ENCODE measurements around the gene TNRC18. TPM values are rescaled to one million over a fixed set of nuclear protein-coding genes. Genes with fewer than 3 reads are reported as not detected.

The TNRC18 gene
- total RNA-seq, 2 donors from 2014 or later = 46.3 to 49.2 TPM

GRCh38 chr7:5388273-5388901 lies 35.2 kb downstream of the TNRC18 start:
- Mint-ChIP-seq H3K9me3 (no peaks in the 10 kb centered on the region), H3K27ac (no peak overlapping the region), H3K36me3 (ENCODE audit: low read depth) (peaks cover 72% of the 10 kb centered on the region), H3K27me3 (no peaks in the 10 kb centered on the region), H3K4me1 (peaks cover 4% of the 10 kb centered on the region), H3K4me3 (no peak overlapping the region)
- no peak for ATAC-seq (replicated peaks)

- Mint-ChIP-seq H3K4me1 (peaks cover 8% of the 10 kb centered on the region), H3K27ac (no peak overlapping the region), H3K27me3 (no peaks in the 10 kb centered on the region), H3K4me3 (no peak overlapping the region), H3K36me3 (ENCODE audit: low read depth) (peaks cover 65% of the 10 kb centered on the region), H3K9me3 (no peaks in the 10 kb centered on the region)
- ATAC-seq (replicated peaks) = no peak
These were observed 35.9 kb downstream of the TNRC18 start for GRCh38 chr7:5387711-5388245.

DNA sequence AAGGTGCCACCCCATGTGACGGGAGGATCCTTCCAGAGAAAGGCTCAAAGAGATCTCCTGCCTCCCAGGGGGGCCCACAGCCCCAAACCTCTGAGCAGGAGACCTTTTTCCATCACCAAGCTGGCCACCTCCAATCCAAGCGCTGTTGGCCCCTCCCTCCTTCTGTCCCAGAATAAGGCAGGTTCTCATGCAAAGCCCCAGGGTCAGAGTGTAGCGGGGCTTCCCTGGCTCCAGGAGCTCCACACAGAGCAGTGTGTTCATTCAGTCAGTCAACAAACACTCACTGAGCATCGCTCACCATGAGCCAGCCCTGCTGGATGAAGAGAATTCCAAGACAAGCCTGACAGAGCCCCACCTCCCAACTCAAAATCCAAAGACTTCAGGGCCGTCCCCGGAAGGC lies 39.0 kb downstream of the TNRC18 start:
- Mint-ChIP-seq H3K4me3 (no peak overlapping the region), H3K4me1 (peaks cover 8% of the 10 kb centered on the region), H3K9me3 (no peaks in the 10 kb centered on the region), H3K27ac (peak overlapping the region; percentile 46), H3K36me3 (ENCODE audit: low read depth) (peaks cover 42% of the 10 kb centered on the region), H3K27me3 (no peaks in the 10 kb centered on the region)
- no peak for ATAC-seq (replicated peaks)

- H3K36me3 Mint-ChIP-seq (ENCODE audit: low read depth) = peaks cover 38% of the 10 kb centered on the region
- H3K9me3 Mint-ChIP-seq = no peaks in the 10 kb centered on the region
- H3K27ac Mint-ChIP-seq = no peak overlapping the region
- no peak overlapping the region for H3K4me3 Mint-ChIP-seq
- ATAC-seq (replicated peaks) = no peak
- peaks cover 8% of the 10 kb centered on the region for H3K4me1 Mint-ChIP-seq
- no peaks in the 10 kb centered on the region for H3K27me3 Mint-ChIP-seq
These were observed 40.1 kb downstream of the TNRC18 start for GRCh38 chr7:5383314-5384098.

DNA sequence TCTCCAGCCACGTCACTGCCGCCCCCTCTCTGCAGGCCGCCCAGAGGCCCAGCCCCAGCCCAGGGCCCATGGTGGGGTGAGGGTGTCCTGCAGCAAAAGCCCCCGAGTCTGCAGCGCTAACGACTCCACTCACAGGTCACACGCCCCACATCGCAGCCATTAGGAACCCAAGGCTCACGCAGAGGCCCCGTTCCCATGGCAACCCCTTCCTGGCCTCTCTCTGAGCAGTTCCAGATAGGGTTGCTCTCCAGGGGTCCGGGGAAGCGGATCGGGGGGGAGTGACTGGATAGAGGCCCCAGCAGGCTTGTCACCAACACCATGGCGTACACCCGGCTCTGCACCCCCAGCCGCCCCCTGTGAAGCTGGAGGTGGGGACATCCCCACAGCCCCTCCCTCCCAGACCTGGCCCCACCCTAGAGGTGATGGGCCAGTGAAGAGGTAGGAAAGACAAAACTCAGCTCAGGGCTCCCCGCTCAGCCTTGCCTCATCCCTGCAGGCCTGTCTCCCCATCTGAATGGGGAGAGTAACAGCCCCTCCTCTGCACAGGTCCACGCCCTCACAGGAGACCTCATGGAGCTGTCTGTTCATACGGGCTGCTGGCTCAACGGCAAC lies 41.2 kb downstream of the TNRC18 start:
- Mint-ChIP-seq H3K9me3 (no peaks in the 10 kb centered on the region), H3K27ac (no peak overlapping the region), H3K27me3 (no peaks in the 10 kb centered on the region), H3K4me1 (peaks cover 12% of the 10 kb centered on the region), H3K4me3 (no peak overlapping the region), H3K36me3 (ENCODE audit: low read depth) (peaks cover 39% of the 10 kb centered on the region)
- no peak for ATAC-seq (replicated peaks)

GRCh38 chr7:5381071-5381772 lies 42.4 kb downstream of the TNRC18 start:
- H3K9me3 Mint-ChIP-seq = no peaks in the 10 kb centered on the region
- H3K36me3 Mint-ChIP-seq (ENCODE audit: low read depth) = peaks cover 30% of the 10 kb centered on the region
- H3K4me1 Mint-ChIP-seq = peaks cover 9% of the 10 kb centered on the region
- ATAC-seq (replicated peaks) = no peak
- H3K4me3 Mint-ChIP-seq = no peak overlapping the region
- H3K27ac Mint-ChIP-seq = peak overlapping the region; percentile 25
- H3K27me3 Mint-ChIP-seq = no peaks in the 10 kb centered on the region

DNA sequence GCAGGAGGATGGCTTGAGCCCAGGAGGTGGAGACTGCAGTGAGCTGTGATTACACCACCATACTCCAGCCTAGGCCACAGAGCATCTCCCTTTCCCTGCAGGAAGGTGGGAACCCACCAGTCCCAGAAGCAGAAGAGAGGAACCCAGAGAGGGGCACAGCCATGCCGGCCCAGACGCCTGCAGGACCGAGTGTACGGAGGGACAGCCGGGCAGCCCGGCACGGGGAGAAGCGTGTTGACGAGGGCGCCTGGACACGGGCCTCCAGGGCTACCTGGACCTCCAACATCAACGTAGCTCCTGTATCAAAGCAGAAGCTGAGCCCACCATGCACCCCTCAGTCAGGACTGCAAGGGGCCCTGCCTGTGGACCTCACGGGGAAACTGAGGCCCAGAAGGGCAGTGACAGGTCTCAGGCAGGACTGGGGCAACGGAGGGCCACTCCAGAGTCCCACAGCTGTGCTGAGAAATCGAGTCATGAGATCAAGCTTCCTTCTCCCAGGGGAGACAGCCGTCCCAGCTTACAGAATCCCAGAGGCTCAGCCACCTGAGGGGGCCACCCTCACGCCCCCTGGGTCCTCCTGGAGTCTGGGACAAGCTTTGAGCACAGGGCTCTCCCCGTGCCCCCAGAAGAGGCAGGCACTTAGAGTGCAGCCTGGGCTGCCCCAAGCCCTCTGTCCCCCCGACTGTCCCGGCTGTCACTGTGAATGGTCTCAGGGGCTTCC lies 43.1 kb downstream of the TNRC18 start:
- no peaks in the 10 kb centered on the region for H3K27me3 Mint-ChIP-seq
- no peak for ATAC-seq (replicated peaks)
- H3K36me3 Mint-ChIP-seq (ENCODE audit: low read depth) = peaks cover 32% of the 10 kb centered on the region
- no peak overlapping the region for H3K4me3 Mint-ChIP-seq
- H3K27ac Mint-ChIP-seq = peak overlapping the region; percentile 25
- no peaks in the 10 kb centered on the region for H3K9me3 Mint-ChIP-seq
- peaks cover 9% of the 10 kb centered on the region for H3K4me1 Mint-ChIP-seq

DNA sequence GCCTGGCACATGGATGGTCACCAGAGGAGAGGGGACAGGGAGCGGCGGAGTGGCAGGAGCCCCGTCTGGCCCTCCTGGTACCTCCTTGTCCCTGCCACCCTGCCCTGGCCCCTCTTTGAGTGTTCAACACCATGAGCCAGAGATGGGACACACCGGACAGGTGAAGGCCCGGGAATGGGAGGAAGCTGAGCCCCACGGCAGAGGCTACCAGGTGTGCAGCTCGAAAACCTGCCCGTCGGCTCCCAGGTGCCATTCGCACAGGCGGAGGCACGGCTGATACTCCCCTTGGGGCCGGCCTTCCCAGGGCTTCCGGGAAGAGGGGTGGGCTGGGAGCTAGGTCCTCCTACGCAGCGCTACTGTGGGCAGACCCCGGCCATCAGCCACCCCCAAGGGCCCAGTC lies 44.1 kb downstream of the TNRC18 start:
- no peak for ATAC-seq (replicated peaks)
- Mint-ChIP-seq H3K4me3 (no peak overlapping the region), H3K4me1 (peaks cover 9% of the 10 kb centered on the region), H3K27ac (no peak overlapping the region), H3K36me3 (ENCODE audit: low read depth) (peaks cover 37% of the 10 kb centered on the region), H3K27me3 (no peaks in the 10 kb centered on the region), H3K9me3 (no peaks in the 10 kb centered on the region)

DNA sequence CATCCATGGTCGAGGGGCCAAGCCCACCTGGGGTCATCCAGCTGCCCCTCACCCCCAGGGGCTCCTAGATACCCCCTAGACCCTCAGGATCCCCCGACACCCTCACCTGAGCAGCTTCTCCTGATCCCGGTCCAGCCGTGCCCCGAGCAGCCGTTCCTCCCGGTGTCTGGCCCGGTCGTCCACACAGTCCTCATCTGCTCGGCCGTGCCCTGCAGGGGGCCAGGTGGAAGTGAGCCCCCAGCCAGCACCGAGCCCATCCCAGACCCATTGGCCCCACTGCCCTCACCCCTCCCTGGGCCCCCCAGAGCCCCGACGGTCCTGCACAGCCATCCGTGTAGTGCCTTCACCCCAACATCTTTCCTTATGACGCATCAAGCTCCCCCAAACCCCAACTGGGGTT lies 45.8 kb downstream of the TNRC18 start:
- Mint-ChIP-seq H3K27ac (no peak overlapping the region), H3K9me3 (no peaks in the 10 kb centered on the region), H3K27me3 (no peaks in the 10 kb centered on the region), H3K4me3 (no peak overlapping the region), H3K4me1 (peaks cover 4% of the 10 kb centered on the region), H3K36me3 (ENCODE audit: low read depth) (peaks cover 44% of the 10 kb centered on the region)
- no peak for ATAC-seq (replicated peaks)

DNA sequence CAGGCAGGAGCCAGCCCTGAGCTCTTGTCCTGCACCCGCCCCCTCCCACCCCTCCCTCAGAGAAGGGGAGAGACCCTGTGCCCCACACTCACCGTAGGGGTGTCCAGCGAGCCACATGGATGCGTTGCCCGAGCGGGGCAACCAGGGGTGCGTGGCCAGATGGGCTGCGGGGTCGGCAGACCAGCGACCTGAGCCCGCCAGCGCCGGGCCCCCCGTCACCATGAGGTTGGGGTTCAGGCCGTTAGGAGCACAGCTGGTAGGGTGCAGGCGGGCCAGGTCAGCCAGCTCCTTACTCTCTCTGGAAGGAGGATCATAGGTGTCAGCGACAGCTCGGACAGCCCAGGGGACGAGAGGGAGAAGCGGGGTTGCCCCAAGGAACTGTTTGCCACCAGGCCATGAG lies 46.4 kb downstream of the TNRC18 start:
- no peak for ATAC-seq (replicated peaks)
- no peaks in the 10 kb centered on the region for H3K9me3 Mint-ChIP-seq
- peaks cover 49% of the 10 kb centered on the region for H3K36me3 Mint-ChIP-seq (ENCODE audit: low read depth)
- no peaks in the 10 kb centered on the region for H3K27me3 Mint-ChIP-seq
- H3K27ac Mint-ChIP-seq = no peak overlapping the region
- H3K4me3 Mint-ChIP-seq = no peak overlapping the region
- peaks cover 4% of the 10 kb centered on the region for H3K4me1 Mint-ChIP-seq

- no peak overlapping the region for H3K27ac Mint-ChIP-seq
- ATAC-seq (replicated peaks) = no peak
- H3K4me1 Mint-ChIP-seq = peaks cover 4% of the 10 kb centered on the region
- H3K4me3 Mint-ChIP-seq = no peak overlapping the region
- no peaks in the 10 kb centered on the region for H3K9me3 Mint-ChIP-seq
- H3K36me3 Mint-ChIP-seq (ENCODE audit: low read depth) = peaks cover 56% of the 10 kb centered on the region
- H3K27me3 Mint-ChIP-seq = no peaks in the 10 kb centered on the region
These were observed 47.7 kb downstream of the TNRC18 start for GRCh38 chr7:5375925-5376324.

DNA sequence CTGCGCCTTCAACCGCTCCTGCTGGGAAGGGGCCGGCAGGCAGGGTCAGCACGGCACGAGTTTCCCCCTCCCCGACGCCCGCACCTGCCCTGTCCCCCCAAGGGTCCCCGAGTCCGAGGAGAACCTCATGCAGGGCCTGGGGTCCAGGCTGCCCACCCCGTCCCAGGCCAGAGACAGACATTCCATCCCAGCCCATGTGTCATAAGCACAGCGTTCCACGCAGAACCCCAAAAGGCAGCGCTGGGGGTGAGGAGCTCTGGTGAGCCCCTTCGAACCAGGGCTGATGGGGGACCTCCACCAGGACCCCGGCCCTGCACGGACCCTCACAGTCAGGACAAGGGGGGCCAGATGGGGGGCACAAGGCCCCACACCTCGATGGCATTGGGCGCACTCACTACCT lies 49.2 kb downstream of the TNRC18 start:
- Mint-ChIP-seq H3K4me3 (no peak overlapping the region), H3K9me3 (no peaks in the 10 kb centered on the region), H3K27ac (no peak overlapping the region), H3K36me3 (ENCODE audit: low read depth) (peaks cover 70% of the 10 kb centered on the region), H3K4me1 (peaks cover 4% of the 10 kb centered on the region), H3K27me3 (no peaks in the 10 kb centered on the region)
- no peak for ATAC-seq (replicated peaks)

GRCh38 chr7:5373300-5373699 lies 50.3 kb downstream of the TNRC18 start:
- no peak for ATAC-seq (replicated peaks)
- H3K27me3 Mint-ChIP-seq = no peaks in the 10 kb centered on the region
- H3K27ac Mint-ChIP-seq = no peak overlapping the region
- peaks cover 4% of the 10 kb centered on the region for H3K4me1 Mint-ChIP-seq
- H3K36me3 Mint-ChIP-seq (ENCODE audit: low read depth) = peaks cover 82% of the 10 kb centered on the region
- no peak overlapping the region for H3K4me3 Mint-ChIP-seq
- H3K9me3 Mint-ChIP-seq = no peaks in the 10 kb centered on the region

All from activated T-helper 17 cell treated with anti-CD3 and anti-CD28 coated beads, Interleukin-2, amount 50 U/mL, for 72 hours (primary cell).